ENCODE results near the gene TCF4. TPM values are rescaled to one million over a fixed set of nuclear protein-coding genes. Genes with fewer than 3 reads are reported as not detected.

TCF4 gene
- total RNA-seq, 1 donor from 2014 or later = 143 TPM

GRCh38 chr18:55446996-55447671, 140.9 kb downstream of the TCF4 start:
- Histone ChIP-seq H3K4me1 (no peaks in the 10 kb centered on the region), H3K27me3 (no peaks in the 10 kb centered on the region), H3K27ac (no peak overlapping the region), H3K4me3 (no peak overlapping the region), H3K9me3 (no peaks in the 10 kb centered on the region), H3K36me3 (no peaks in the 10 kb centered on the region)
- ATAC-seq = no peak
- intact Hi-C loops (cut with DNase I) = no loop called here
- no peak for DNase-seq
- TF ChIP-seq CTCF (IDR thresholded peaks at IDR 0.05) = no peak

- Histone ChIP-seq H3K4me3 (no peak overlapping the region), H3K9me3 (no peaks in the 10 kb centered on the region), H3K36me3 (no peaks in the 10 kb centered on the region), H3K27ac (no peak overlapping the region), H3K4me1 (no peaks in the 10 kb centered on the region), H3K27me3 (no peaks in the 10 kb centered on the region)
- no peak for TF ChIP-seq CTCF (IDR thresholded peaks at IDR 0.05)
- ATAC-seq = no peak
- intact Hi-C loops (cut with DNase I) = no loop called here
- DNase-seq = no peak
Observed at GRCh38 chr18:55444536-55444935, 143.5 kb downstream of the TCF4 start.

- H3K9me3 ChIP-seq = no peaks in the 10 kb centered on the region
Observed at GRCh38 chr18:55443776-55444175, 144.2 kb downstream of the TCF4 start.

GRCh38 chr18:55442561-55442960, 145.4 kb downstream of the TCF4 start:
- intact Hi-C loops (cut with DNase I) = no loop called here
- no peak overlapping the region for H3K27ac ChIP-seq
- H3K27me3 ChIP-seq = no peaks in the 10 kb centered on the region
- H3K4me3 ChIP-seq = no peak overlapping the region
- no peaks in the 10 kb centered on the region for H3K9me3 ChIP-seq
- DNase-seq = no peak
- no peaks in the 10 kb centered on the region for H3K4me1 ChIP-seq
- TF ChIP-seq CTCF (IDR thresholded peaks at IDR 0.05) = no peak
- H3K36me3 ChIP-seq = no peaks in the 10 kb centered on the region
- ATAC-seq = no peak

More at GRCh38 chr18:55443776-55444175, 144.2 kb downstream of the TCF4 start:
- H3K36me3 ChIP-seq = no peaks in the 10 kb centered on the region
- H3K4me1 ChIP-seq = no peaks in the 10 kb centered on the region
- TF ChIP-seq CTCF (IDR thresholded peaks at IDR 0.05) = no peak
- H3K4me3 ChIP-seq = no peak overlapping the region
- H3K27me3 ChIP-seq = no peaks in the 10 kb centered on the region
- H3K27ac ChIP-seq = no peak overlapping the region
- intact Hi-C loops (cut with DNase I) = no loop called here
- ATAC-seq (no peak), DNase-seq (no peak)

- H3K36me3 ChIP-seq = no peaks in the 10 kb centered on the region
- no peaks in the 10 kb centered on the region for H3K4me1 ChIP-seq
- DNase-seq (no peak), ATAC-seq (no peak)
- TF ChIP-seq CTCF (IDR thresholded peaks at IDR 0.05) = no peak
- H3K9me3 ChIP-seq = no peaks in the 10 kb centered on the region
- no peaks in the 10 kb centered on the region for H3K27me3 ChIP-seq
- H3K27ac ChIP-seq = no peak overlapping the region
- H3K4me3 ChIP-seq = no peak overlapping the region
- intact Hi-C loops (cut with DNase I) = no loop called here
Observed at GRCh38 chr18:55440988-55441387, 147.0 kb downstream of the TCF4 start.

GRCh38 chr18:55439056-55439455, 148.9 kb downstream of the TCF4 start:
- intact Hi-C loops (cut with DNase I) = no loop called here
- H3K27me3 ChIP-seq = no peaks in the 10 kb centered on the region
- no peaks in the 10 kb centered on the region for H3K36me3 ChIP-seq
- no peak for TF ChIP-seq CTCF (IDR thresholded peaks at IDR 0.05)
- ATAC-seq (no peak), DNase-seq (no peak)
- H3K4me1 ChIP-seq = no peaks in the 10 kb centered on the region
- H3K9me3 ChIP-seq = no peaks in the 10 kb centered on the region
- no peak overlapping the region for H3K4me3 ChIP-seq
- no peak overlapping the region for H3K27ac ChIP-seq
